Inflammatory macrophage treated with lipopolysaccharide for 4 hours (primary cell): ENCODE data around the gene NRAP.
A peak's percentile ranks its signal among the peaks of the same experiment; 100 is the strongest.

Source experiments
- DNase-seq: peaks from one replicate; pipeline ENCODE4 v3.0.0-alpha.2; 2020

Gene NRAP

DNA sequence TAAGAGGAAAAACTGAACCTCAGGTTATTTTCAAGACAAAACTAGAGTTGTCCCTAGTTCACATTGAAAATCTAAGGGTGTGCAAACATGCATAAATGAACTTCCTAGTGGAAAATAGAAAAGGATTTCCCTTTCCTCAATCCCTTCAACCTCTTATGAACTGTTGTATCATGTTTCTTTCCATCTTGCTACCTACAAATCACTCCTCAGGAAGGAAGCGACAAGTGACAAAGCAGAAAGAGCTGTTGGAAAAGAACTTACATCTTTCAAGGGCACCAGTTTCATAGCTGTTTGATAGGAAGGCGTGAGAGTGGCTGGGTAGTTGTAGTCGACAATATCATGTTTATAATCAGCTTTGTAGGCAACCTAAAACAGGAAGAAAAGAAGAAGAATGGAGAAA, 23.9 kb downstream of the NRAP start:
- DNase-seq: no peak

GRCh38 chr10:113631684-113632367, 32.0 kb downstream of the NRAP start:
- no peak for DNase-seq

DNA sequence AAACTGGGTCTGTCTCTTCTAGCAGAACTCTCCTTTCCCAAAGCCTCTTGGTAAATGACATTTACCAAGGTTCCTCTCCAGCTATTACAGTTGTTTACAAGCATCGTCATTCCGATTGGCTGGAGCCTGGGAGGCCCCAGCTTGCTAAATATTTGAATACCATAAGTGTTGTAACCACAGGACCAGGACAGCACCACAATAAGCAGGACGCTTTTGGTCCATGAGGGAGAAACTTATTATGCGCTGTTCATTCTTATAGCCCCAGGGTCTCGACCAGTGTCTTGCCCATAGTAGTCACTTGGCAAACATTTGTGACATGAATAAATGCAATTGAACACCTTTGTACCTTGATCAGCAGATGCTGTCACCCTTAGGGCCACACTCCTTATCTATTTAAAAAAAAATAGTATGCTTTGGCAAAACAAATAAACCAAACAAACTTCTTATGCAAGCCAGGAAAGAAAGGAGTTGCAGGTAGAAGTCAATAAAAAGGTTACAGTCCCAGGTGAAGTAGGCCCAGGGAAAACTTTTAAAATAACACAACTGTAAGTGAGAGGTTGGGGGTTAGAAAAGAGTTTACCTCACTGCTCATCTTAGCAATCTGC, 32.8 kb downstream of the NRAP start:
- no peak for DNase-seq

DNA sequence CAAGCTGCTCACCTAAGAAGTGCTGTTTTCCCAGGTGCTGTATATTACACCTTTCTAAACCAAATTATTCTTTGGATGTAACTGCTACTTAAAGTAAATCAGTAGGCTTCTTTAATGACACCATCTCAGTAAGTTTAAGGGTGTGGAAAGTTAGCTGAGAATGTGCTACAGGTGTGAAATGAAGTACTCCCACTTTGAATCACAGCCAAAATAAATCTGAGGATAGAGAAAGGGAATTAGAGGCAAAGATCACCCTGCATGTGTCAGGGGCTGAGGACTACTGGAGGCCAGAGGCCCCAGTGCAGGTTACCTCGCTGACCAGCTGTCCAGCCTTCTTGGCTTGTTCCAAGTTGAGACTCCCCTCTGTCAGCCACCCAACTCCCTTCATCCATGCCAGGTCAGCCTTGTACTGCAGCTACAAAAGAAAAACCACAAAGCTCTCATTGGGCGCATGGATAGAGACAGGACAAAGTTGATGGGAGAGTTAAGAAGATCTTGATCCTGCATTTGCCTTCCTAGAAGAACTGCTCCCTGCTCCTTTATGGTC, 35.2 kb downstream of the NRAP start:
- DNase-seq: no peak

DNA sequence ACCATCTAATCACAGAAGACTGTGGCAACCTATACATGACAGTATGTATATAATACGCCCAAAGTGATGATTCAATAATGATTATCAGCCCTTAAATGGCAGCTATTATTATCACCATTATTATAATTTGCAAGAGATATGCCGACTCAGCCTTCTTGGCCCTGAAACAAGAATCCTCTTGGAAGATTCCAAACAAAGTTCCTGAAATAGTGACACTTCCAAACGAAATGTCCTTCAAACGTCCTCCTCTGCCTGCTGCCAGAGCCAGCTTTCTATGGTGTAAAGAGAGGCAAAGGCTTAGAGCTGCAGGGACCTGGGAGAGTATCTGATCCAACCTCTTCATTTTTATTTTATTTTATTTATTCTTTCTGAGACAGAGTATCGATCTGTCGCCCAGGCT, 36.0 kb downstream of the NRAP start:
- no peak for DNase-seq

- DNase-seq: no peak
Measured at GRCh38 chr10:113626809-113627355, 37.0 kb downstream of the NRAP start.

- DNase-seq: no peak
Measured at GRCh38 chr10:113625461-113626186, 38.2 kb downstream of the NRAP start.

- DNase-seq: no peak
Measured at GRCh38 chr10:113622831-113623230, 41.0 kb downstream of the NRAP start.

GRCh38 chr10:113621799-113622198, 42.0 kb downstream of the NRAP start:
- DNase-seq: no peak

DNA sequence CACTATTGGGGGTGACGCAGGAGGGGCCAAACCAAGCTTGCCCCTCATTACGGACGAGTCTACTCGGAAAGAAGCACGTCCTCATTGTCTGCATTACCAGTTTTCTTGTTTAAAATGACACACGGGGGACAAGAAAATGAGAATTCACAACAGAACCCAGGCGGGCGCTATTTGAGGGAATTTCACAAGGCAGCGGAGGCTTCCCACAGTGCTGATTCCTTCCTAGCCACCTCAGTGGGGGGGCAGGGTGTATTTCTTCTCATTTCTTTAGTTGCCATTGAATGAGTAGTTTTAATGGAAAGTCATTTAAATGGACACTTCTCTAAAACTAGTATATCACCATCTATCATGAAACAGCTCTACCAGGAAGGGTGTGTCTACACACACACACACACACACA, 42.9 kb downstream of the NRAP start:
- no peak for DNase-seq

DNA sequence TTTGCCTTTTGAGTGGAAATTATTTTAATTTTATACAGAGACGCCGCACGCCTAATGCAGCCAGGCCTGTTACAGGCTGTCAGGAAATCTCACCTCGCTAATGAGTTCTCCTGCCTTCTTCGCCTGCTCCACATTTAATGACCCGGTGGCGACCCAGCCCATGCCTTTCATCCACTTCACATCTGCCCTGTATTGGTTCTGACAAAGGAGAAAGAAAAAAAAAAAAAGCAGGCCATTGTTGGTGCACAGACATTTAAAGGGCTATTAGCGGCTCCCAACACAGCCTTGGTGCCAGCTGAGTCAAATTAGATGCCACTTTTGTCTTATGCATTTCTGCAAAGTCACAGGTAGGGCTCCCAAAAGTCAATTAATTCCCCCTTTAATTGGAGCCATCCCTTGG, 43.3 kb downstream of the NRAP start:
- no peak for DNase-seq

GRCh38 chr10:113619401-113619800, 44.4 kb downstream of the NRAP start:
- DNase-seq: no peak

DNA sequence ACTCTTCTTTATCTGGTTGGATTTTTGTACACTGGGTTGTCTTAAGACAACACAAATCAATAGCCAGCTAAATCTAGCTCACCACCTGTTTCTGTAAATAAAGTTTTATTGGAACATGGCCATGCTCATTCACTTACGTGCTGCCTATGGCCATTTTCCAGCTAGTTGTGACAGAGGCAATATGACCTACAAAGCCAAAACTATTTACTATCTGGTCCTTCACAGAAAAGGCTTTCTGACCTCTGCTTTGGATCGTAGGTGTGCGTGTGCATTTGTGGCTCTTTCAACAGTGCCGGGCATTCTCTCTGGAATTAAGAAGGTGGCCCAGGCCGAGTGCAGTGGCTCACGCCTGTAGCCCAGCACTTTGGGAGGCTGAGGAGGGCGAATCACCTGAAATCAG, 45.5 kb downstream of the NRAP start:
- DNase-seq: no peak

GRCh38 chr10:113617086-113617485, 46.8 kb downstream of the NRAP start:
- no peak for DNase-seq

- peak; percentile 15 for DNase-seq
Measured at GRCh38 chr10:113616244-113617074, 47.4 kb downstream of the NRAP start.

DNA sequence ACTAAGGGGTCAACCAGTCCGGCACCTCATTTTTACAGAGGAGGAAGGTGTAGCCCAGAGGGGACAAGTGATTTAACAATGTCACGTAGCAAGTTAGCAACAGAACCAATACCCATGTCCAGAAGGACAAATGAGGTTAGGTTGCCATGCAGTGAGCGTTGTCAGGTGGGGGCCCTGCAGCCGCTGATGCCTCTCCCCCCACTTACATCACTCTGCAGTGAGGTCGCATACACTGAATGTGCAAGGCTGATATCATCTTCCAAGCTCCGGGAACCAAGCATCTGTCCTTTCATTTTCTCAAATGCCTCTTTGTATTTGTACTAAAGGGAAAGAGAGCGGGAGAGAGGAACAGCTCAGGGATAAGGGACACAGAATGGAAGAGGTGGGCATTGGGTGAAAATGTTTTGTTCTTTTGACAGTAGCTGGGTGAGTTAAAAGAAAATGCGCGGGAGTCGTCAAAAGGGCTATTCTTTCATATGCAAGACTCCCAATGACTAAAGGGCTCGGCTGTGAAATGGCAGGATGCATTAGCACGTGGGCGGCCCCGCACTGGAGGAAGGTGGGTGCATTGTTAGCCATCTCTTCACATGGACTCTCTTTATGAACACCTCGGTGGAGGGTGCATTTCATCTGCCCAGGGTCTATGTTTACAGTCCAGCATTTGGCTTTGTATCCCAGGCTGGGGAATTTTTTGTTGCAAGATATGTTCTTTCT, 49.7 kb downstream of the NRAP start:
- no peak for DNase-seq

DNA sequence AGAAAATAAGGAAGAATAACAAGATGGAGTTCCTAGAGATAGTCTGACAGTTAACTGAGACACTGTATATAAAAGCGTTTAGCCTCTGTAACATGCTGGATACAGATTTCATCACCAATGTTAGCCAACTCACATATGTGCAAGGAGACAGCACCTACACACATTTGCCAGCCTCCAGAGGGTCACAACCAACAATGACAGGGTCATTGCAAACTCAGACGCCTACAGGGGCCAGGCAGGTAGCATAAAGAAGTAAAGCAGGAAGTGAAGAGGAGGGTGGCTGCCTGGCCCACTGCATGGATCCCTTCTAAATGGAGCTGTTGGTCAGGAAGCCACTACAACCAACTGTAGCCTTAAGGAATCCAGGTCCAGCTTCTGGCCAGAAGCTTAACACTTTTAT, 50.4 kb downstream of the NRAP start:
- DNase-seq: peak; percentile 9

DNA sequence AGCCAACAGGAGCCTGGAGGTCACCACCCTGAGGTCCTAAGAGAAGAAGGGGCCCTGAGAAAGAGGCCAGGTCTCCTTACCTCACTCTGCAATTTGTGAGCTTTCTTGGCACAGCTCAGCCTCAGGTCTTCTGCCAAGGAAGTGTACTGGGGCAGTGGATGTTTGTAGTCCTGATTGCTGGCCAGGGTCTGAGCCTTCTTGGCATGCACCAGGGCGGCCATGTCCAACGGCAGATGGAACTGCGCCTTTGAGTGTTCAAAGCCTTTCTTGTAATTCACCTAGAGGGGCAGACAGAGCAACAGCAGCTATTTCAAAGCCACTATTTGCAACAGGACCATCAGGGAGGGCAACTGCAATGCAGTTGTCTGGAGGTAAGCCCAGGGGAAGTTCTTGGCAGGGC, 51.7 kb downstream of the NRAP start:
- DNase-seq: no peak

GRCh38 chr10:113610631-113611601, 52.9 kb downstream of the NRAP start:
- no peak for DNase-seq

GRCh38 chr10:113609704-113610108, 54.1 kb downstream of the NRAP start:
- no peak for DNase-seq
